HEK293T (cell line): ENCODE data around the gene PPP1R12B.

ENCODE experiments used
- ELF4 ChIP-seq: fragments of 450-650 bp; IDR thresholded peaks from 2 replicates; pipeline ENCODE4 v1.6.1; 2017; ENCODE audit warnings: antibody characterized with exemption
- FOXK2 ChIP-seq: fragments of 450-650 bp; IDR thresholded peaks from 2 replicates; pipeline ENCODE4 v1.6.1; 2016; ENCODE audit warnings: mild to moderate bottlenecking

DNA sequence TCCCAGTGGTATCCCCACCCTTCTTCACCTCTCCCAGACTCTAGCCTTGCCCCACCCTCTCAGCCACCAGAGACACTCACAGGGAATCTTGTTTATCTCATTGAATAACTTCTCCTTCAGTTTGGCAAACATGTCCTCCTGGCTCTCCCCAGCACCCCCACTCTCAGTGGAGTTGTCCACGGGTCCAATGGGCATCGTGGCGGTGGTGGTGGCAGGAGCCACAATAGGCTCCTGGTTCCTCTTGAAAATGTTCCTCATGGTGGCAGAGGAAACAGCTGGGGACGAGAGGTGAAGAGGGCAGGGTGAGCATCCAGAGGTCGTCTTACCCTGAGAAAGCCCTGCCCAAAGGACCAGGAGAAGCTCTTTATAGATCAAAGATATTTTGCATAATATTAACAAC is 257.0 kb downstream of the PPP1R12B start:
- TF ChIP-seq FOXK2 (no peak), ELF4 (no peak)
